Measurements from ENCODE around the gene APBA2.
"Not testable (repeated sequence)": the region's sequence is repeated elsewhere in the genome, so short reads cannot be mapped to it uniquely, and the experiment has no call there.

Gene APBA2

GRCh38 chr15:28861589-28862293 lies 24.0 kb upstream of the APBA2 start:
- H3K27ac ChIP-seq (ENCODE audit: extremely low read depth, low read depth, low read length); H3K4me3 ChIP-seq (ENCODE audit: low read depth, low read length); H3K36me3 ChIP-seq (ENCODE audit: control insufficient read depth in 2 of 2, insufficient read depth in 1 of 2, low read length in 2 of 2); H3K9me3 ChIP-seq (ENCODE audit: control insufficient read depth, insufficient read depth, low read depth, low read length); POLR2A ChIA-PET; H3K4me1 ChIP-seq (ENCODE audit: control insufficient read depth, insufficient read depth, low read length): not testable (repeated sequence)
- CTCF ChIA-PET = interaction anchor here (0.7 kb wide), 1 partner anchor 241 kb away, joined by 4 read pairs; no protein-coding TSS in a partner anchor
- TF ChIP-seq ZNF366 (tag by site-specific recombination; conservative IDR thresholded peaks at IDR 0.05) = peak; percentile 63

DNA sequence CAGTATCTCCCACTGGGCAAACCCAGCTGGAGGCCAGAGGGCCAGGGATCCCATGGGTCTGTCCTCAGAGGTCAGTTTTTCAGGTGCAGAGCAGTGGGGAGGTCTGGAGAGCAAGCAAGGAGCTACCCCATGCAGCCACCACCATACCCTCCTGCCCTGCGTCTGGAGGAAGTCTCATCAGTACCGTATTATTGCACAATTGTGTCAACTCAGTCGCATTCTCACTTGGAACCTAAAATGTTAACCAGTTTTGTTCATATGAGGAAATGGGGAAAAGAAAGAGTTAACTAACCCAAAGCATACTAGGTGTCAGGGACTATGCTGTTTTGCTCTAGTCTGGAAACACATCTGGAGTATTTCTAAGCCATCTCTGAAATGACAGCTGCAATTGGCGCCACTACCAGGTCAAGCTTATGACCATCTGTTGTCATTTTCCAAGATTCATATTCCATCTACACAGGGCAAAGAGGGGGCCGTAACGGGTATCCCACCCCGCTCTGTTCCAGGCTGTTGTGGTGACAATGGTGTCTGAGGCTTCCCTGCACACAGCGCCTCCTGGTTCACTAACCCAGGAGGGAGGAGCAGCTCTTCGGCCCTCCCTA lies 16.9 kb upstream of the APBA2 start:
- TF ChIP-seq ZNF10 (tag by site-specific recombination; IDR thresholded peaks at IDR 0.05) (no peak), ZSCAN23 (tag by site-specific recombination; IDR thresholded peaks at IDR 0.05) (no peak), ATF2 (tag by site-specific recombination; IDR thresholded peaks at IDR 0.05; ENCODE audit: low read depth) (no peak), ZNF16 (tag by site-specific recombination; IDR thresholded peaks at IDR 0.05; ENCODE audit: low read depth) (no peak), IKZF3 (tag by site-specific recombination; IDR thresholded peaks at IDR 0.05) (no peak), ZBTB17 (tag by site-specific recombination; IDR thresholded peaks at IDR 0.05) (no peak), SP2 (tag by site-specific recombination; IDR thresholded peaks at IDR 0.05) (no peak)

DNA sequence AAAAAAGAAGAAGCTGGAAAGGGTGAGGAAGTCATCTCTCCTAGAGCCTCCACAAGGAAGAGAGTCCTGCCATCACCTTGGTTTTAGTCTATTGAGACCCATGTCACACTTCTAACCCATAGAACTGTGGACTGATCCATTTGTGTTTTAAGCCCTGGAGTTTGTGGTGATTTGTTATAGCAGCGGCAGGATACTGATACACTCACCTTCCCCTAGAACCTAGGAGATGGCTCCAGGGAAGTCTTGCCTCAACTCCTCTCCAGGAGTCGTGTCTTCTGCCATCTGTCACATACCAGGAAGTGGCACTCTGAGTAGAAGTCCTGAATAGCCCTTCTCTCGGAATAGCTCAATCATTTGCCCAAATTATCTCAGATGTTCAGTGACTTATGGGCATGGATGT lies 14.6 kb upstream of the APBA2 start:
- Histone ChIP-seq H3K4me1 (ENCODE audit: control insufficient read depth, insufficient read depth, low read length) (no peaks in the 10 kb centered on the region), H3K9me3 (ENCODE audit: control insufficient read depth, insufficient read depth, low read depth, low read length) (no peaks in the 10 kb centered on the region), H3K36me3 (ENCODE audit: control insufficient read depth in 2 of 2, insufficient read depth in 1 of 2, low read length in 2 of 2) (no peaks in the 10 kb centered on the region), H3K27ac (ENCODE audit: extremely low read depth, low read depth, low read length) (no peak overlapping the region), H3K4me3 (ENCODE audit: low read depth, low read length) (no peak overlapping the region)
- POLR2A ChIA-PET = no interaction called here
- CTCF ChIA-PET = interaction anchor here (0.6 kb wide), 1 partner anchor 97 kb away, joined by 3 read pairs; no protein-coding TSS in a partner anchor
- TF ChIP-seq REPIN1 (tag by site-specific recombination; IDR thresholded peaks at IDR 0.05; ENCODE audit: low read depth) (no peak), ZIC2 (tag by site-specific recombination; IDR thresholded peaks at IDR 0.05) (no peak), ZNF175 (tag by site-specific recombination; IDR thresholded peaks at IDR 0.05) (no peak), ZNF292 (tag by site-specific recombination; IDR thresholded peaks at IDR 0.05; ENCODE audit: borderline replicate concordance, low read depth) (no peak), ZNF274 (IDR thresholded peaks at IDR 0.05; ENCODE audit: low read length) (no peak), ZNF274 (tag by site-specific recombination; IDR thresholded peaks at IDR 0.05; ENCODE audit: borderline replicate concordance) (no peak), ZNF660 (tag by site-specific recombination; IDR thresholded peaks at IDR 0.05) (no peak), ZFP69B (tag by site-specific recombination; IDR thresholded peaks at IDR 0.05) (no peak), ZNF148 (tag by site-specific recombination; IDR thresholded peaks at IDR 0.05; ENCODE audit: borderline replicate concordance) (no peak), ZNF174 (tag by site-specific recombination; IDR thresholded peaks at IDR 0.05) (no peak)
- TF ChIP-seq, protein P1, sequence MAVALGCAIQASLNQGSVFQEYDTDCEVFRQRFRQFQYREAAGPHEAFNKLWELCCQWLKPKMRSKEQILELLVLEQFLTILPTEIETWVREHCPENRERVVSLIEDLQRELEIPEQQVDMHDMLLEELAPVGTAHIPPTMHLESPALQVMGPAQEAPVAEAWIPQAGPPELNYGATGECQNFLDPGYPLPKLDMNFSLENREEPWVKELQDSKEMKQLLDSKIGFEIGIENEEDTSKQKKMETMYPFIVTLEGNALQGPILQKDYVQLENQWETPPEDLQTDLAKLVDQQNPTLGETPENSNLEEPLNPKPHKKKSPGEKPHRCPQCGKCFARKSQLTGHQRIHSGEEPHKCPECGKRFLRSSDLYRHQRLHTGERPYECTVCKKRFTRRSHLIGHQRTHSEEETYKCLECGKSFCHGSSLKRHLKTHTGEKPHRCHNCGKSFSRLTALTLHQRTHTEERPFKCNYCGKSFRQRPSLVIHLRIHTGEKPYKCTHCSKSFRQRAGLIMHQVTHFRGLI (tag by site-specific recombination; IDR thresholded peaks at IDR 0.05) = no peak

More for the DNA sequence above, 16.9 kb upstream of the APBA2 start:
- Histone ChIP-seq H3K36me3 (ENCODE audit: control insufficient read depth in 2 of 2, insufficient read depth in 1 of 2, low read length in 2 of 2) (no peaks in the 10 kb centered on the region), H3K9me3 (ENCODE audit: control insufficient read depth, insufficient read depth, low read depth, low read length) (no peaks in the 10 kb centered on the region), H3K4me3 (ENCODE audit: low read depth, low read length) (no peak overlapping the region), H3K27ac (ENCODE audit: extremely low read depth, low read depth, low read length) (no peak overlapping the region), H3K4me1 (ENCODE audit: control insufficient read depth, insufficient read depth, low read length) (no peaks in the 10 kb centered on the region)
- ChIA-PET POLR2A (no interaction called here), CTCF (no interaction called here)
